ENCODE data around the gene RASA1. TPM values are rescaled to one million over a fixed set of nuclear protein-coding genes. Genes with fewer than 3 reads are reported as not detected.

RASA1 gene
- total RNA-seq, 1 donor from 2014 or later, result 7.0 TPM

DNA sequence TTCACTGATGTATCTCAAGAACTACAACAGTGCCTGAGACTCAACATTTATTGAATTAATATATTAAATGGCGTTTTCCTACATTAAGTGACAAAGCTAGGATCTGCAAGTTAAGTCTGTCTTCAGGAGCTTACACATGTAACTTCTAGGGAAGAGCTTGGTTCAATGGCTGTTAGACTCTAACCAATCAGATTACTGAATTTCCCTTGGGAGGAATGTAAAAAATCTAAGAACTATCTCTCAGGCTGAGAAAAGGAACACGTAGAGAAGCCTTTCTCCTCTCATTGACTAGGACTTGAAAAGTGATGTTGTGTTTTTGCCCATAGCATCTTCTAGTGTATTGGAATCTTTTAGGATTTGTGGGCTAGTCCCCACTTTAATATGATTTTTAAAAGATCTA is 91.4 kb downstream of the RASA1 start:
- DNase-seq (ENCODE audit: low spot score) (no peak), ATAC-seq (no peak)

DNA sequence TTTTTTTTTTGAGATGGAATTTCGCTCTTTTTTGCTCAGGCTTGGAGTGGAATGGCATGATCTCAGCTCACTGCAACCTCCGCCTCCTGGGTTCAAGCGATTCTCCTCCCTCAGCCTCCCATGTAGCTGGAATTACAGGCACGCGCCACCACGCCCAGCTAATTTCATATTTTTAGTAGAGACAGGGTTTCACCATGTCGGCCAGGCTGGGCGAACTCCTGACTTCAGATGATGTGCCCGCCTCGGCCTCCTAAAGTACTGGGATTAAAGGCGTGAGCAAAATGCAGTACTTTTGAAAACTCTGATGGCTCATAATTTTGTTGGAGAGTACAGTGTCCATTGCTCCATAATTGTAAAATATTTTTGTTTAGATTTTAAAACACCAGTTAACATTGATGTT is 92.4 kb downstream of the RASA1 start:
- ATAC-seq (no peak), DNase-seq (ENCODE audit: low spot score) (no peak)

DNA sequence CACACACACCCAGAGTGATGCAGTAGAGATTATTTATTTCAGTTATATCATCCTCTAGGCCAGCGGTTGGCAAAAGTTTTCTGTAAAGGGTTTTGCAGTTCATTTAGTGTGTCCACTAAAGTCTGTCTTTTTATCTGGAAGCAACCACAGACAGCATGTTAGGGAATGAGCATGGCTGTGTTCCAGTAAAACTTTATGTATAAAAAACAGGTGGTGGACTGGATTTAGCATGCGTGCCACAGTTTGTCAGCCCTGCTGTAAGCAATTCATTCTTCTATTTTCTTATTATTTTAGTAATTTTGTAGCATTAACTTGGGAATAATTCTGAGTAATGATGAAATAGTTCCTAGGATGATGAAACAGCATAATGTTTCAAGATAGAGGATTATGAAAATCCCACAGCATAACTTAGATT is 93.4 kb downstream of the RASA1 start:
- ATAC-seq, result no peak

DNA sequence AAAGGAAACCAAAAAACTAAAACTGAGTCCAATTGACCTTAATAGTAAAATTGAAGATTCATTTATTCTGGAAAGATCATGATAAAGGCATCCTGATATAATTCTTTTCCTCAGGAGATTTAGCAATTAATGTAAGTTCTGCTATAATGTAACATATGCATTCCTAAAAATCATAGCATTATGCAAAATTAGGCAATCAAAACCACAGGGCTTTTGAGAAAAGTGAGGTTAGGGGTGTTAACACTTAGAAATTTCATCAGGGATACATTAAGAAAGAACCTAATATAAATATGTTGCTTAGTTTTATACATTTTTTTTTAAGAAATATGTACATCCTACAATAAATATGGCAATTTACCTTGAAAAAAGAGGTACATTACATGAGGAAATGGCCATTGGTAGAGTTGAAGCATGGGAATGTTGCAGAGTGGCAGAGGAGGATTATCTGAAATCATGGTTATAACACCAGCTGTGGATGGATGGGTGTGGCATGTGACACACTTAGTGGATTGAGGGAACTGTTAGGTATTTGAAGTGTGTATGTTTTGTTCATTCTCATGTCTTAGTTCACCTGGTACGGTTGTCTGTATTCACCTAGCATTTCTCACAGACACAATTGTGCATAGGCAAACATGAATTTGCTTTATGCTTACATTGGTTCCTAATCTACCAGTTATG is 94.0 kb downstream of the RASA1 start:
- ATAC-seq, result no peak
- no peak for DNase-seq (ENCODE audit: low spot score)

More for the DNA sequence above, 93.4 kb downstream of the RASA1 start:
- no peak for DNase-seq (ENCODE audit: low spot score)

DNA sequence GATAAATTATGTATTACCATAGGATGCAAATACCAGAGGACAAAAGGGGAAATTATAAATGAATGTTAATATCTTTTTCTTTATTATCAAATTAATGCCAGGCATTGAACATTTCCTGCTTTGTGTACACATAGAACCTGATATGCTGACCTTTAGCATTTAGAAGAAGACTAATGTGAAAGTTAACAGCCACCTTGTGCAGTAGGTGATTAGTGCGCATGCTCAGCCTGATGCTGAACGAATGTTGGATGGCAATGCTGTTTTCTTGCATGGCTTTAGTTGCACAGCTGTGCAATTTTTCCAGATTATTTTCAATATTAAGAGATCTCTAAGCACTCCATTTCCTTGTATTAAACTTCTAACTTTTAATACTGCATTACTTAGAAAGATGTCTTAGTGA is 99.6 kb downstream of the RASA1 start:
- ATAC-seq, result peak; percentile 51
- no peak for DNase-seq (ENCODE audit: low spot score)

DNA sequence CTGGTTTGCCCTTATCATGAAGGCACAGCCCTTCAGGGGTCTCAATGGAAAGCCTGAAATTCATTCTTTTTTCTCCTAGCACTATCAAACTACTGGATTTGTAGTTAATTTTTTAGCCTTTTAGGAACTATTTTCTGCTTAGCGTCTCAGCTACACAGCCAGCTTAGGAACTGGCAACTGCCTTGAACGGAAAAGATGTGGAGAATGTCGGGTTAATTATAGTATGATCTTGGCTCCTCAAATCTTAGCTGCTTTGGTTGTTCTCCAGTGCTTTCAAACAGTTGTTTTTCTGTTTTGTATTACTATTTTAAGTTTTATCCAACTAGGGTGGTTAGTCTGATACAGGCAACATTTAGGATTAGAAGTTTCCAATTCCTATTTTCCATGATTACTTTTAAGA is 100.9 kb downstream of the RASA1 start:
- ATAC-seq (no peak), DNase-seq (ENCODE audit: low spot score) (no peak)

DNA sequence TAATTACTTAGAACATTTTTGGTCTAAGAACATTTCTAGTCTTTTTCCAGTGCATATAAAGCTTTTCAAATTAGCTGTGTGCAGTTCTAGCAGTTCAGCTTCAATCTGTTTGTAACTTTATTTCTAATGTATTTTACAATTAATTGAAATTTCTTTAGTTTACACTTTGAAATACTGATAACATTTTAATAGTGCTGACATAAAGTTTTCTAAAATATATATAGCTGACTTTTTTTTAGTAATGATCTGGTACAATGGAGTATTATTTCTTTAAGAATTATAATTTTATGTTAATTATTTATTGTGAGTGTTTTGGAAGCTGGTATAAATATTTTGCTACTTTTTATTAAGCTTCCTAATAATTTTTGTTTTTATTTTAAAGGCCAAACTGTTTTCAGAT is 101.7 kb downstream of the RASA1 start:
- no peak for DNase-seq (ENCODE audit: low spot score)
- no peak for ATAC-seq

DNA sequence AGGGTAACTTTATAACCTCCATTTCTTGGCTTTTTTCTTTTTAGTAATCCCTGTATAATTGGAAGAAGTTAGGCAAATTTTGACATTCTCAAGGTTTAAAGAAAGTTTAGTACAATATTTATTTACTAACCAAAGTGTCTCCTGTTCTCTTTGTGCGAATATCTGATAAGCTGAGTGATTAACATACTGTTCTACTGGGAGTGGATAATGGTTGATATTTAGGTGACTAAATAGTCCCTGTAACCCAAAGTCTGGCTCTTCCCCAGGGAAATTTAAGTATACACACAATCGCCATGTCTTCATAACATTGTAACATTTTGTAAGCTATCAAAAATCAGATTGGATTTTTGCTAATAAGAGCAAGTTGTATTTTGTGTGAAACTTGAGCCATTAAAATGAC is 105.0 kb downstream of the RASA1 start:
- DNase-seq (ENCODE audit: low spot score) (no peak), ATAC-seq (no peak)

DNA sequence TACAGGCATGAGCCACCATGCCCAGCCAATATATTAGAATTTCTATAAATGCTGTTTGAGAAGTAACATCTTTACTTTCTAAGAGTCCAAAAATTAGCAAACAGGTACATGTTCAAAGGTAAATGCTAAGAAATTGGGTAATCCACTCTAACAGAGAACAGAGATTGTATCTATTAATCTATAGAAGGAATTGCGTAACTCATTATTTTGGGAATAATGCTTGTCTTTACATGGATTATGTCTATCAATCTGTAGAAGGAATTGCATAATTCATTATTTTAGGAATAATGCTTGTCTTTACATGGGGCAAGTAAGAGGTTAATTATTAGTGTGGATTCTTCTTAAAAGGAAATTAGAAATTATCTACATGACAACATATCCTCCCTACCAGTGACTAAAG is 114.5 kb downstream of the RASA1 start:
- ATAC-seq, result no peak
- no peak for DNase-seq (ENCODE audit: low spot score)

DNA sequence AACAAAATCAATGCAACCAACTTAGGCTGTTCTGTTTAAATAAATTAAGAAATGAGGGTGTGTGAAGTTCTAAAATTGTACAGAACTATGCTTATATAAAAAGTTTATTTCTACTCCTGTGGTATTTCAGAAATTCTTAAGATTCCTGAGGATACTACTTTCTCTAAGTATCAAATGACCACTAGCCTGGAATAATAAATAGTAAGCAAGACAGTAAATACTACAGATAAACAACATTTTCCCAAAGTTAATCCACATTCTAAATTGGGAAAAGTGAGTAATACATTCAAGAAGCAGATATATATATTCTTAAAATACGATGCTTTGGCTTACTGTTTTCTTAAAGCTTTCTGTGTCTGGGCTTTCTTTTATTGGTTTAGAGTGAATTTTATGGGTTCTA is 115.5 kb downstream of the RASA1 start:
- ATAC-seq, result no peak
- DNase-seq (ENCODE audit: low spot score), result no peak

DNA sequence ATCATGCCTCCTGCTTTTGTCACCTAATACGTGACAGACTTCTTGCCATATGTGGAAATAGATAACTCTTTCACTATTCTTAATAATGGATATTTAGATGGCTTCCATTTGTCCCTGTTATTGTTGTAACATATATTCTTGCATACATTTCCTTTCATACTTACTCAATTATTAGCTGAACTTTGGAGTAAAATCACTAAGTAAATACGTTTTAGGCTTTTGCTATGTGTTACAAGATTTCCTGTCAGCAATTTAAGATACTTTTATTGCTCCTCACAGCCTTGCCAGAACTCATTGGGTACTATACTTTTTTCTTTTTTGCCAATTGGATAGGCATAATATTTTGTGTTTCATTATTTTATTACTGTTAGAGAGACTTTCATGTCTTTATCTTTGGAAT is 118.1 kb downstream of the RASA1 start:
- DNase-seq (ENCODE audit: low spot score), result no peak
- ATAC-seq, result no peak

DNA sequence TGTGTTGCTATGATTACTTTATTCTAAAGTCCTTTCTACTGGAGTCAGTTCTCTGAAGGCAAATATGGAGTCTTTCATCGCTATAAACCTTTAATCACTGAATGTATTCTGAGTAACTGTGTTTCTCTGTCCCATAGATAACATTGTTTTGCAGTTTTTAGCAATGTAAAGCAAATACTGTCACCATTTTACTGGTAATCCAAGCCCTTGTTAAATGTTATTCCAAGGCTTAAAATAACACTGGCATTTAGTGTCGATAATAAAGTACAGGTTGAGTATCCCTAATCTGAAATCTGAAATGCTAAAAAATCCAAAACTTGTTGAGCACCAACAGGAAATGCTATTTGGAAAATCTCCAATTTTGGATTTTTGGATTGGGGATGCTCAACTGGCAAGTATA is 120.4 kb downstream of the RASA1 start:
- no peak for ATAC-seq

DNA sequence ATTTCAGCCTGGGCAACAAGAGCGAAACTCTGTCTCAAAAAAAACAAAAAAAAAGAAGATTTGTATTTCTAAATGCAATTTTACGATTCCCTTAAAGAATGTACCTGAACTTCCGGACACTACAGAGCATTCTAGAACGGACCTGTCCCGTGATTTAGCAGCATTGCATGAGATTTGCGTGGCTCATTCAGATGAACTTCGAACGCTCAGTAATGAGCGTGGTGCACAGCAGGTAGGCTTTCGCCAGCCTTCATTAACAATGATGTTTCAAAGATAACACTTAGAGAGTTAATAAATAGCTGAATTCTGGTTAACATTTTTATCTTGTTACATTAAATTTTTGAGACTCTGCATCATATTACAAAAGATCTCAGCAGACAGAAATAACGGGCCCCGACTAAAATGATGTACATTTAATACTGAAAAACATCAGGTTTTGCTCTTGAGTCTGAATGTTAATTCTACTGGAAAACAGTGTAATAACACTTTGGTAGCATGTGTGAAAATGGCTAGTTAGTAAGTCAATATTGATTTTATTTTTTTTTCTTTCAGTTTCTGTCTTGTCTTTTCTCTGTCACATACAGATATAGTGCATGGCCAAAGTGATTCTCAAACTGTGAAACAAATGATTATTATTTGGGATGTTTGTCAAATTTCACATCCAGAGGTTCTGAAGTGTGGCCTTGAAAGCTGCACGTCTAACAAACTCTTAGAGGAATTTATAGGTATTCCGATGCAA is 121.8 kb downstream of the RASA1 start:
- DNase-seq (ENCODE audit: low spot score) (no peak), ATAC-seq (peak; percentile 34)

More for the DNA sequence above, 120.4 kb downstream of the RASA1 start:
- no peak for DNase-seq (ENCODE audit: low spot score)

DNA sequence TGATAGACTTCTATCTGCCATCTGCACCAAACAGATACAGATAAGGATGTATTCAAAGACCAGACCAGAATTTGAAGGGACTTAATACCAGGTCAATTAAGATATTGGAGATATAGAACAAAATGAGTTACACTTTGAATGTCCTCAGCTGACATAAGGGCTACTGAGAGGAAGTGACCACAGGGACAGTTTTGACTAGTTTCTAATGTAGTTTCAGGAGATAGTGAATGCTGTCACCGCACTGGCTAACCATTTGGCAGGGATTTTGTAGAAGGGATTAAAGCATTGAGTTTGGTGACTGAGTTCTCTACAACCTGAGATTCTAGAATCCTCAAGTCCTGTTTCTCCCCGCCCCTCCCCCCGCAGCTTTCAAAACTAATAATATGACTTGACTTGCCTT is 122.4 kb downstream of the RASA1 start:
- no peak for ATAC-seq
- no peak for DNase-seq (ENCODE audit: low spot score)

DNA sequence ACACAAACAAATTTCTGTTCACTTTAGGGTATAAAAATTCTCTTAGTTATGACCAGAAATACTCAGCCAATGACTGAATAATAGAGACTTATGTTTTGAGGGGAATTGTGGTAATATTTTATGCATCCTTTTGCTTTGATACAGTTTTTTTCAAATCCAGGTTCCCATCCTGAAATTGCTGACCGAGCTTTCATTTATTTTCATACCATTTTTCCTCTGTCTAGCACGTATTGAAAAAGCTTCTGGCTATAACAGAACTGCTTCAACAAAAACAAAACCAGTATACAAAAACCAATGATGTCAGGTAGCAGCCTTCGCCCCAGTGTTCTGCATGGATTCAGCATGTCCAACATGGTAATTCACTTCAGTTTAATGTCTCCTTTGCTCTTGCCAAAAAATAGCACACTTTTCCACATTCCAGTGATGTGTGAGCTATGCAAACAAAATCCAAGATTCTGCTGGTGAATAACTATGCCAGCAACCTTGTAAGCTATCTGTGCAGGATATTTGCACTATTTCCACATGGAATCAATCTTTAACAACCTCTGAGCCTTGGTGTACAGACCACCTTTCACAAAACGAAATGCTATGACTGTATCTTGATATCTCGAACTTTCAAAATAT is 123.0 kb downstream of the RASA1 start:
- ATAC-seq (peak; percentile 63), DNase-seq (ENCODE audit: low spot score) (no peak)

DNA sequence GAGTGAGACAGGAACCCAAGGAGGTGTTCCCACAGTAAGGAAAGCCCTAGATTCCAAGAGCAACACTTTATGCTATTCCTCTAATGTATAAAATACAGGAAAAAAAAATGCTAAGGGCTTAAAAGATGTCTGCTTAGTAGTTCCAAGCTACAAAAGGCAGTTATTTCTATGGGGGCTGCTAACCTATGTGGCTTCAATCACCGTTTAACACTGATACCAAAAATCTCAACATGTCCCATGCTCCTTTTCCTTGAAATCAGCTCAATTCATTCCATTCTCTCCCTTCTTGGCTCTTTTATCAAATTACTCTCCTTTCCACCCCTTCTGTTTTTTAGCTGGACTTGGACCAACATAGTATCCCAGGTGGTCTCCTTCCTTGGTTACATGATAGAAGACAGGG is 124.5 kb downstream of the RASA1 start:
- ATAC-seq, result no peak
- DNase-seq (ENCODE audit: low spot score), result no peak

DNA sequence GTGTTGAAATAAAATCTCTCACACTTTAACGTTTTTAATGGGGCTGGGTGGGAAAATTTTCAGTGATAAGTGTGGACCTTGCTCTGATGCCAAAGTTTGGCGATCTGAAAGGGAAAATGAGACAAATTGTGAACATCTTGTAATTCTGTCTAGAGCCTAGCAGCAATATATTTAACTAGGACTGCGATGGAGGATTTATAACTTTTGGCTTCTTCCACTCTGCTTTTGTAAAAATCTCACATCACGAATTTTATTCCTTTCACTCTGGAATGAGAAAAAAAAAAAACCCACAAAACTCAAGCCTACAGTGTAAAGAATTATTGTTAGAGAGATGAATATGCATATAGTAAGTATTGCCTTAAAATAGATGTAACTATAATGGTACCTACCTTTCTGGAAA is 125.1 kb downstream of the RASA1 start:
- ATAC-seq (no peak), DNase-seq (ENCODE audit: low spot score) (no peak)

DNA sequence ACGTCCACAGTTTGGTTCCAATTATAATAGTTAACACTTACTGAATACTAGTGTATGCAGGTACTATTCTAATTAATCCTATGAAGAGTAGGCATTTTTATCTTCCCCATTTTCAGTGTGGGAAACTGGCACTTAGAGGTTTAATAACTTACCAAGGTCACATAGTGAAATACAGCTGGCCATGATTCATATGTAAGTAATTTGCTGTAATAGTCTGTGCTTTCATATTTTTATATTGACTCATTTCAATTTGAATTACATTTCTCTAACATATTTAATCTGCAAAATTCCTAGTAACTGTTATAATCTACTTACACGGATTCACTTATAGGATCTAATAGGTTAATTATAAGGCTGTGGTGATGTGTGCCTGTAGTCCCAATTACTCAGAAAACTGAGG is 125.6 kb downstream of the RASA1 start:
- DNase-seq (ENCODE audit: low spot score) (no peak), ATAC-seq (no peak)

DNA sequence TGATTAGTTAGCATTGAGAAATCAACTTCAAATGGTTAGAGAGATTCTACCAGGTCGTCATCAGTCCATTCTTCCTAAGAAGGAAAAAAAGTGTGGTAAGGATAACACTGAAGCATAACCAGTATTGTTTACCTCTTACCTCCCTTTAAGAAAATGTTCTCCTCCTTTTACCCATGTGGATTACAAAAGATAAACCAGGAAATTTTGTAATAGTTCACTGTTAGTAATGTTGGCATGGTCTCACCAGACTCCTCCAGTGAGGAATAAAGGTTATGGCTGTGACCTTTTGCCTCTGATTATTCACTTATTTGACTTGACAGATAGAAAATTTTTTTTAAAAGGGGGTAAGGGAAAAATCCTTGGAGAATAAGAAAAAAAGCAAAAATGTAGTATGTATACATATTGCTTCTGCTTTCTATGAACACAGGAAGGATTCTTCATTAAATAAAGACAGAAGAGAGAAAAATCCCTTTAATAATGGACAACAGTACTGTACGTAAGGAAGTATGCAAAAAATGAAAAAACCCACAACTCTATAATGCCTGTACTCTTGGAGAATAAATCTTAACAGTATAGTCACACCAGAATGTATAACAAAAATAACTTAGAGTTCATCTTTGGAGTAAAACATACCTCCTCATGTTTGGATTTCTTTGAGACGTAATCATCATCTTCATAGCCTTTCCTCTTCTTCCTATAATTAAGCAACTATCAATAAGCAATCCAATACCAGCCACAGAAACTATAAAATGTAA is 126.9 kb downstream of the RASA1 start:
- DNase-seq (ENCODE audit: low spot score) (no peak), ATAC-seq (peak; percentile 75)

DNA sequence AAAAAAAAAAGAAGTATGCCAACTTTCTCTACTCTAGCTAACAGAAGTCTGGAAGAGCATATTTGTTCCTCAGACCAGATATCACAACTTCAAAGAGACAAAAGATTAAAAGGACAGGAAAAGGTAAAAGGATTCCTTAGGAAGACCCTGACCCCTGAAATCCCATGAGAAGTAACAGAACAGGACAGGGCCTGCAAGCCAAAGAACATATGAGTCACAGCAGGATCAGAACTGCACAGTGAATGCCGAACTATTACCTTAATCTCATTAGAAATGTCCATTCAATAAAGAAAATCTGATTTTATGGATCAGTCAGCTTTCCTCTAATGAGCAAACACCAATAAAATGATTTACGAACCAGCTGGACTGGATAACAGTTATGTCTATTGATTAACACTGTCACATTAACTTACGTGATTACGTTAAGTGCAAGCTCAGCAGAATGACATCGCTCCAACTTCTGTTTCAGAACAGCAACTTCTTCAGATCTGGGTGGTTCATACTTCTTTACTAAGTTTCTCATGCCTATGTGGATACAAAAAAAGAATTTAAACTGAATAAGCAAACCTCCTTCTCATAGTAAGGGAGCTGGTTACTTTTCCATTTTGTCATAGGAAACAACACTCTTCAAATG is 131.4 kb downstream of the RASA1 start:
- ATAC-seq (peak; percentile 21), DNase-seq (ENCODE audit: low spot score) (no peak)

DNA sequence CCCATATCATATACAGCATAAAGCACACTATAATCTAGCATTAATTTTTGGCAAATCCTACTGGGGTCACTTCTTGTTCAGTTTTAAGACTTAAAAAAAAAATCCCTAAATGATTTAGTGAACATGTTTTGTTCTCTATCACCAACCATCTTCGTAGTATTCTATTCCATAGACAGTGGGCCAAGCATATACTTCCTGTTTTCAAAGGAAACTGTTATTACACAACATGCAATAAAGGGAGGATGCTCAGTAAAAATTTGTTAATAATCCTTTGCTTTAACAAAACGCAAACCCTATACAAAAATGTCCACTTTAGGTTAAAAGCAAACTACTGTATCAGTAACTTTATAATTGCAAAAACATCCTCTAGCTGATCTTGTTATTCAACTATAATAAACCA is 132.0 kb downstream of the RASA1 start:
- ATAC-seq, result no peak

More for the DNA sequence above, 132.0 kb downstream of the RASA1 start:
- DNase-seq (ENCODE audit: low spot score), result no peak
